Transverse colon (tissue), 3 donors: ENCODE measurements around the gene ATP1B4.

ENCODE experiments used
- POLR2A ChIP-seq: fragments of 450-650 bp; IDR thresholded peaks from one replicate; pipeline ENCODE4 v1.6.1; 2016; ENCODE audit warnings: antibody characterized with exemption, mild to moderate bottlenecking, moderate library complexity
- POLR2AphosphoS5 ChIP-seq, 3 donors: sonication (generic); formaldehyde crosslinking; IDR thresholded peaks; one replicate each; pipeline ENCODE4 v1.6.1; 2016; ENCODE audit warnings: antibody characterized with exemption in 3 of 3

DNA sequence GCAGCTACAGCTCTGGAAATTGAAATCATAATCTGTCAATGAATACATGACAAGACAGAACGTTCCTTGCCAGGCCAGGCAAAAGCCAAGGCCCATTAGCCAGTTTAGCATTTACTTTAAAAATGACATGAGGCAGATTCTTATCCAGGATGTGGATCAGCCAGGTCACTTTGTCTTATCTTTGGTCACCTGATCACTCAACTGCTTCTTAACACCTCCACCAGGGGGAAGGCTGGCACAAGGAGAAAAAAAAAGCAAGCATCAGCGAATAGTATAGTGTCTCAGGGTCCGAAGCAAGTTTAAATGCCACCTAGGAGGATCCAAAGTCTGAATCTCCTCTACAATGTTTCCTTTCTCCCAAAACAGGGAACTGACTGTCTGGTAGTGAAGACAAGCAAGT, 18.8 kb downstream of the ATP1B4 start:
- TF ChIP-seq POLR2A (no peak), POLR2AphosphoS5 (IDR thresholded peaks at IDR 0.05) (no peak)
